GM19099 (cell line): ENCODE measurements around the gene C16orf89.

Experiments used
- POLR2A ChIP-seq: IDR thresholded peaks from 3 replicates; pipeline ENCODE4 v1.6.1; 2011; ENCODE audit warnings: low read depth; ENCODE audit not compliant: insufficient read length; ENCODE audit errors: extremely low read depth

C16orf89 gene

GRCh38 chr16:5024632-5025031, 41.1 kb downstream of the C16orf89 start:
- no peak for TF ChIP-seq POLR2A

- TF ChIP-seq POLR2A, result no peak
Measured at GRCh38 chr16:5022521-5022920, 43.2 kb downstream of the C16orf89 start.

- TF ChIP-seq POLR2A, result no peak
Measured at GRCh38 chr16:5020551-5020950, 45.2 kb downstream of the C16orf89 start.

- TF ChIP-seq POLR2A, result no peak
Measured at GRCh38 chr16:5019775-5020174, 46.0 kb downstream of the C16orf89 start.

GRCh38 chr16:5018793-5019192, 47.0 kb downstream of the C16orf89 start:
- no peak for TF ChIP-seq POLR2A

- no peak for TF ChIP-seq POLR2A
Measured at GRCh38 chr16:5017678-5017969, 48.1 kb downstream of the C16orf89 start.

- TF ChIP-seq POLR2A, result no peak
Measured at GRCh38 chr16:5016967-5017677, 48.6 kb downstream of the C16orf89 start.

GRCh38 chr16:5015887-5016286, 49.9 kb downstream of the C16orf89 start:
- TF ChIP-seq POLR2A, result no peak

- TF ChIP-seq POLR2A, result no peak
Measured at GRCh38 chr16:5015351-5015750, 50.4 kb downstream of the C16orf89 start.

GRCh38 chr16:5012887-5013286, 52.9 kb downstream of the C16orf89 start:
- TF ChIP-seq POLR2A, result no peak

GRCh38 chr16:5011637-5012036, 54.1 kb downstream of the C16orf89 start:
- TF ChIP-seq POLR2A, result no peak

- no peak for TF ChIP-seq POLR2A
Measured at GRCh38 chr16:5010576-5011329, 55.0 kb downstream of the C16orf89 start.

GRCh38 chr16:5008311-5008731, 57.4 kb downstream of the C16orf89 start:
- TF ChIP-seq POLR2A, result no peak

- no peak for TF ChIP-seq POLR2A
Measured at GRCh38 chr16:5007256-5007655, 58.5 kb downstream of the C16orf89 start.

GRCh38 chr16:5006348-5007193, 59.2 kb downstream of the C16orf89 start:
- TF ChIP-seq POLR2A, result no peak
